GM18873 (cell line): ENCODE results near the gene TNFAIP8L1.

Experiments used
- ATAC-seq: cut with Tn5 transposase; IDR thresholded peaks from one replicate; pipeline ENCODE4 v1.9.1; 2021; ENCODE audit warnings: mild to moderate bottlenecking, moderate library complexity, moderate number of reproducible peaks; ENCODE audit not compliant: unreplicated experiment, low FRiP score

Gene TNFAIP8L1

GRCh38 chr19:4645718-4646117 lies 6.4 kb downstream of the TNFAIP8L1 start:
- no peak for ATAC-seq

DNA sequence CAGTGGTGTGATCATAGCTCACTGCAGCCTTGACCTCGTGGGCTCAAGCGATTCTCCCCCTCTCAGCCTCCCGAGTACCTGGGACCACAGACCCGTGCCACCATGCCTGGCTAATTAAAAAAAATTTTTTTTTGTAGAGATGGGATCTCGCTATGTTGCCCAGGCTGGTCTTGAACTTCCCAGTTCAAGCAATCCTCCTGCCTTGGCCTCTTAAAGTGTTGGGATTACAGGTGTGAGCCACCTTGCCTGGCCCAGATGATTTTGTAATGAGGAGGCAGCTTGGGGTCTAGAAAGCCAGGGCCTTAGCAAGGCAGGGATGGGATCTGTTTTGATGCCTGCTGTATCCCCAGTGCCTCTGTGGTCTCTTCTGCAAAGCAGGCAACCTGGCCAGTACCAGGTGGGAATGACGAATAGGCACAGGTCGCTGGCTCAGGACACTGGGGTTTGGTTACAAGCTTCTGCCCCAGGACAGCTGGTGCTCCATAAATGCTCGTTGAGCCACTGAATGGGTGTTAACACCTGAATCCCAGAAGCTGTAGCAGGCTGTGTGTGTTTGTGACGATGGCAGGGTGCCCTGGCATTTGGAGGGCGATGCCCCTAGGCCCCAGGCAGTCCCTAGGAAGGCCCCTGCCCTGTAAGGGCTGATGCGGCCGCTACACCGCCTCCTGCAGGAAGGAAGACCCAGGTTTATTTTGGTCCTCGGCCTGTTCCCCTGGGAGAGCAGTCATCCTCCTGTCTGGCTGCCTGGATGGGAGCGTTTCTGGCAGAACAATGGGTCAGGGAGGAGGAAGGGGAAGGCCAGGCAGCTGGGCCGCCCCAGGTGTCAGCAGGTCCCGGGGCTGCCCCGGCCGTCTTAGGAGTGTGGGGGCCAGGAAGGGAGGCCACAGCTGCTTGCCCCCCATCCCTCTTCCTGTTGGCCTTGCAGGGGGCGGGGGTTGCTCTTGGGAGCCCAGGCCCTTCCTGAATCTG lies 8.6 kb downstream of the TNFAIP8L1 start:
- ATAC-seq: no peak

DNA sequence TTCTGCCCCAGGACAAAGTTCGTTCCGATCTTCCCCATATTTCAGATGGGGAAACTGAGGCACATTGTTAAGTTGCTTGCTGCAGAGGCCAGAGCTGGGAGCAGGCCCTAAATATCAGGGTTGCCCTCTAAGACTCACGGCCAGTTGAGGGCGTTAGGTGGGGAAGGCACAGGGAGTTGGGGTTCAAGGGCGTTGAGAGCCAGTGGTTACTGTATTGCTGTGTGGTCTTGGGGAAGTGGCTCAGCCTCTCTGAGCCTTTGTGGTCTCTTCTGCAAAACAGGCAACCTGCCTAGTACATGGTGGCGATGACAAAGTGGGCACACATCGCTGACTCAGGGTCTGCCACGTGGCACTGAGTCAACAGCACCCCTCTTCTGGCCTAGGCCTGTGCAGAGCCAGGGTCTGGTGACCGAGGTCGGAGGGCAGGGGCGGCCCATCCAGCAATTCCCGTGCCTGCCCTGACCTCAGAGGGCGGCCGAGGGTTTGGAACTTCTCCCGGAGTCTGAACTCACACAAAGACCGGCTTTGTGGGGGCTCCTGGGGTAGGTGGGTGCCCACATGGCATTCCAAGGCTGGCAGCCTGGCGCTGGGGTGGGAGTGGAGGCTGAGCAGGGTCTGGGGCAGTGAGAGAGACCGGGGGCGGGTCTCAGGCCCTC lies 10.2 kb downstream of the TNFAIP8L1 start:
- no peak for ATAC-seq

GRCh38 chr19:4650159-4650558 lies 10.8 kb downstream of the TNFAIP8L1 start:
- no peak for ATAC-seq

- no peak for ATAC-seq
These were observed 12.8 kb downstream of the TNFAIP8L1 start for GRCh38 chr19:4652075-4652474.

- no peak for ATAC-seq
These were observed 14.6 kb downstream of the TNFAIP8L1 start for GRCh38 chr19:4653793-4654436.

GRCh38 chr19:4654437-4655361 lies 15.4 kb downstream of the TNFAIP8L1 start:
- no peak for ATAC-seq

DNA sequence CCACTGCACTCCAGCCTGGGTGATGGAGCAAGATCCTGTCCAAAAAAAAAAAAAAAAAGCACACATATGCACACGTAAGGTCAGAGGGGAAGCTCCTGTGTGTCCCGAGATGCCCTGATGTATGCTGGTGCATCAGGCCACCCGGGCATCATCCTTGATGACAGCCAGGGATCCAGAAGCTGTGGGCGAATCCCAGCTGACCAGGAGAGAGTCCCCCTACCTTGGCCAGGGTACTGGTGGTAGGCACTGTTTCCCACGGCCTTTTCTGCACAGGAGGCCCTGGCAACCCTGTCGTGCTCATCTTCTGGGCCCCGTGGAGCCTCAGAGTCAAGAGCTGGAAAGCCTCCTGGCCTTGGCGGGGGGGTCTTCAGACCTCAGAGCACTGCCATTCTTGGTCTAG lies 16.8 kb downstream of the TNFAIP8L1 start:
- ATAC-seq: no peak

DNA sequence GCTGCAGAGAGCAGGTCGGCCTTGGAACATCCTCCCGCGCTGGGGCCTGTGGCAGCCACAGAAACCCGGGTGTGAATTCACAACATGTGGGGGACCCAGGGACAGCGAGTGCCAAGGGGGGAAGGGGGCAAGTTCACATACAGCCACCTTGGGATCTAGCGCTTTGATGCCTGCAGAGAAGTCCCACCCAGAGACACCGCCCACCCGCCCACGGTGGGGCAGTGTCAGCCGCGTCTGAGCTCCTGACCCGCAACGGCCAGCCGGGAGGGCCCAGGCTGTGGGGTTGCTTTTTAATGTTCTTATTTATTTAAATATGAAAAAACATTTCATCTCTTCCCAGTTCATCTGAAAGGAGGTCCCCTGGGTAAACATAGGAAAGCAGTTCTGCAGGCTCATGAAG lies 17.9 kb downstream of the TNFAIP8L1 start:
- no peak for ATAC-seq

DNA sequence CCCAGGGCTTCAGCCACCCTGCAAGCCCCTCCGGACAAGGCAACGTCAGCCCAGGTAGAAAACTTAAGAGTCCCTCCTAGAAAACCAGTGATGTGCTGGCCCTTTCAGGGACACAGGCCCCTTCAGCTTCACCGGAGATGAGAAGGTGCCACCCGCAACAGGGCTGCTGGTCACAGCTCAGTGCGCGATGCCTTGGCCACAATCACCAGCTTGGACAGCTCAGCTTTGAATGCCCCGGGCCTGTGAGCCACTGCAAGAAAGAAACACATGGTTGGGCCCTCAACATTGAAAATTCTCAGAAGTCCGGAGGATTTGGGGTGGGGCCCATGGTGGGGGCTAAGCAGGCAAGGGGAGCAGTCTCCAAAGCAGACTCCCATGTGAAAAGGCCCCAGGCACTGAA lies 18.5 kb downstream of the TNFAIP8L1 start:
- ATAC-seq: no peak

GRCh38 chr19:4660181-4660791 lies 21.0 kb downstream of the TNFAIP8L1 start:
- ATAC-seq: no peak

DNA sequence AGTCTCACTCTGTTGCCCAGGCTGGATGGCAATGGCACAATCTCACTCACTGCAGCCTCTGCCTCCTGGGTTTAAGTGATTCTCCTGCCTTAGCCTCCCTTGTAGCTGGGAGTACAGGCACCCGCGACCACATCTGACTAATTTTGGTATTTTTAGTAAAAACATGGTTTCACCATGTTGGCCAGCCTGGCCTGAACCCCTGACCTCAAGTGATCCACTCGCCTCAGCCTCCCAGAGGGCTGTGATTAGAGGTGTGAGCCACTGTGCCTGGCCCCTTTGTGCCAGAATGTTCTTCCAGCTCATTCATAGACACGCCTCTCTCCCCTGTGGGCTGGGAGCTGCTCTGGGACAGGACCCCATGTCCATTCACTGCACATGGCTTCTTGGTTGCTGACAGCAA lies 21.7 kb downstream of the TNFAIP8L1 start:
- no peak for ATAC-seq

DNA sequence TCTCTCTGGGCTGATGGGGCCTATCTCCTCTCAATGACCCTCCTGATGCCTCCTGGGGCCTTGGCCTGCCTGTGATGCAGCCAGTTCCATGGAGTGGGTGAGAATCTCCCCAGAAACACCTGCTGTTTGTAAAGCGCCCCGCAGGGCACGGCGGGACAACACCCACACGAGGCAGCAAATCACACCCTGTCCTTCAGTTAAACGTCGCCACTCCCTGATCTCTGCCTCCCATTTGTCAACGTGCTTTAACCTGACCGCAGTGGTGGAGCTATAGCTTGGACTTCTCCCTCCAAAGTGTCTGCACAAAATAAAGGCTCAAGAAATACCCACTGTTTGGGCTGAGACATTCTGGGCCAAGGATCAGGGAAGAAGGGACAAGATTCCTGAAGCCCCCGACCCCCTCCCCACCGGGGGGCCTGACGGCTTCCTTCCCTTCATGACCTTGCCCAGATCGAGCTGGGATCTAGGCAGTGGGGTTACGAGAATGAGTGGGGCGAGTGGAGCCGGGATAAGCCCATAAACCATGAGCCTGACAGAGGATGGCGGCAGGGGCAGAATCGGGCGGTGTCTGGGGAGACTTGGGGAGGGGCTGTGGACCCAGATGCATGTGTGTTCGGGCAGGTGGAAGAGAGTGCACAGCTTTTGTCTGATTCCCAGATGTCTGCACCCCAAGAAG lies 22.8 kb downstream of the TNFAIP8L1 start:
- no peak for ATAC-seq

- ATAC-seq: no peak
These were observed 23.5 kb downstream of the TNFAIP8L1 start for GRCh38 chr19:4662812-4663211.

GRCh38 chr19:4664642-4665041 lies 25.3 kb downstream of the TNFAIP8L1 start:
- no peak for ATAC-seq

GRCh38 chr19:4669723-4670480 lies 30.6 kb downstream of the TNFAIP8L1 start, which contains the start of gene MYDGF:
Gene MYDGF, minus strand, starts transcription at chr19:4670342. Its CDS starts 8 bp downstream, at chr19:4670334.
- peak; percentile 56 for ATAC-seq

DNA sequence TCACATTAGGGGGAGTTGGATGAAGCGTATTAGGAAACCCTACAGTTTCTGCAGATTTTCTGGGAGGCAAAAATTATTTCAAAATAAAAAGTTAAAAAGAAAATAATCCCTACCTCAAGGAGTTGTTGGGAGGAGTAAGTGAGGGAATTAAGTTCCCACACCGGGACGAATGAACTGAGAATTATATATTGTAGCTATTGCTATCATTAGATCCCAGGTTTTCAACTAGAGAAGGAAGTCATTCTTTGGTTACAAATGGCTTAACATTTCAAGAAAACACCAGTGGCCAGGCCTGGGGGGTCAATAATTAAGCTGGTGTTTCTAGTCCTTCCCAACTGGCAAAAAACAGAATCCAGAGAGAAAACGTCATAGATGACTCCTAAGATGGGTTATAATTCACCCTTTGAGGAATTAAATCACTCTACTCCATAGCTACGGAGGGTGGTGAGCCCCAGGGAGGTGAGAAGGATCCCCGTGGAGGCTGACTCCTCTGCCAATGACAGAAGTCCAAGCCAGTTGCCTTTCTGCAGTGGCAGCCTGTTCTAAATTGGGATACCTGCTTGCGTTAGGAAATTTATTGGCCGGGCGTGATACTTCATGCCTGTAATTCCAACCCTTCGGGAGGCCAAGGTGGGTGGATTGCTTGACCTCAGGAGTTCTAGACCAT lies 32.0 kb downstream of the TNFAIP8L1 start:
- ATAC-seq: no peak

DNA sequence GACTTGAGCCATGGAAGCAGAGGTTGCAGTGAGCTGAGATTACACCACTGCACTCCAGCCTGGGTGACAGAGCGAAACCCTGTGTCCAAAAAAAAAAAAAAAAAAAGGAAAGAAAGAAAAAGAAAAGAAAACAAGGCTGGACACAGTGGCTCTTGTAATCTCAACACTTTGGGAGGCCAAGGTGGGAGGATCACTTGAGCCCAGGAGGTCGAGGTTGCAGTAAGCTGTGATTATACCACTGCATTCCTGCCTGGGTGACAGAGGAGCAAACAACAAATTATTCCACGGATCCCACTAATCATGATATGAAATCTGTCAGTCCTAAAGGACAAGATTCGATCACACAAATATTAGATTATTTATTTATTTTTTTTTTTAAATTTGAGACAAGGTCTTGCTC lies 33.9 kb downstream of the TNFAIP8L1 start:
- no peak for ATAC-seq
